GM12892 (cell line): Measurements from ENCODE around the gene CDO1.

Experiments
- POLR2A ChIP-seq: IDR thresholded peaks from 2 replicates; pipeline ENCODE4 v1.6.1; 2011; ENCODE audit warnings: low read depth, low read length, control low read depth
- POLR2AphosphoS5 ChIP-seq: IDR thresholded peaks from 2 replicates; pipeline ENCODE4 v1.6.1; 2011; ENCODE audit warnings: low read depth, low read length, control low read depth
- TAF1 ChIP-seq: IDR thresholded peaks from 2 replicates; pipeline ENCODE4 v1.6.1; 2011; ENCODE audit warnings: low read depth, mild to moderate bottlenecking, control low read depth, low read length, borderline replicate concordance

DNA sequence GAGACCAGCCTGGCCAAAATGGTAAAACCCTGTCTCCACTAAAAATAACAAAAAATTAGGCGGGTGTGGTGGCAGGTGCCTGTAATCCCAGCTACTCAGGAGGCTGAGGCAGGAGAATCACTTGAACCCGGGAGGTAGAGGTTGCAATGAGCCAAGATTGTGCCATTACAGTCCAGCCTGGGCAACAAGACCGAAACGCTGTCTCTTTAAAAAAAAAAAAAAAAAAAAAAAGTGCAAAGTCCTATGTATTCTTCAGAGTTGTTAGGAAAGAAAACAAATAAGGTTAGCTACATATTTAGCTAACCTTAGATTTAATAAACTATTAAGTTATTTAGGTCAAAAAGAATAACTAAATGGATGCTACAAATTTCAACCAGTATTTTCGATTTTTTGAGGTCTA is 13.5 kb upstream of the CDO1 start:
- TF ChIP-seq POLR2AphosphoS5: no peak
- TF ChIP-seq POLR2A: no peak
- no peak for TF ChIP-seq TAF1
